HepG2 (cell line): ENCODE results near the gene MPZL3. TPM values are rescaled to one million over a fixed set of nuclear protein-coding genes. Genes with fewer than 3 reads are reported as not detected.

Experiments
- CBFB ChIP-seq: sonication (generic); formaldehyde crosslinking; IDR thresholded peaks from 2 replicates; pipeline ENCODE4 v1.4.0; 2020; ENCODE audit warnings: missing genetic modification reagents
- FOXA3 ChIP-seq: IDR thresholded peaks from 2 replicates; pipeline ENCODE4 v1.6.1; 2016; ENCODE audit warnings: missing genetic modification reagents, missing compliant biosample characterization
- HDAC1 ChIP-seq: sonication (generic); formaldehyde crosslinking; IDR thresholded peaks from 2 replicates; pipeline ENCODE4 v1.5.1; 2020; ENCODE audit warnings: mild to moderate bottlenecking, missing genetic modification reagents
- HMG20B ChIP-seq: conservative IDR thresholded peaks from 2 replicates; pipeline ENCODE4 v1.6.1; 2016; ENCODE audit warnings: missing genetic modification reagents, missing compliant biosample characterization
- KDM2A ChIP-seq: sonication (generic); formaldehyde crosslinking; IDR thresholded peaks from 2 replicates; pipeline ENCODE4 v1.4.0; 2020; ENCODE audit warnings: low read depth, missing genetic modification reagents, borderline replicate concordance
- MYC ChIP-seq: sonication (generic); formaldehyde crosslinking; IDR thresholded peaks from 2 replicates; pipeline ENCODE4 v1.9.0; 2021; ENCODE audit warnings: missing genetic modification reagents, borderline replicate concordance
- NRL ChIP-seq: sonication (generic); formaldehyde crosslinking; IDR thresholded peaks from 2 replicates; pipeline ENCODE4 v1.5.0; 2020; ENCODE audit warnings: missing genetic modification reagents, mild to moderate bottlenecking, moderate library complexity, borderline replicate concordance
- RAD21 ChIP-seq: fragments of 450-650 bp; formaldehyde crosslinking; IDR thresholded peaks from 2 replicates; pipeline ENCODE4 v1.5.0; 2020; ENCODE audit warnings: mild to moderate bottlenecking
- TBP ChIP-seq: sonication (generic); formaldehyde crosslinking; IDR thresholded peaks from 2 replicates; pipeline ENCODE4 v1.5.0; 2020; ENCODE audit warnings: missing genetic modification reagents
- ZBTB44 ChIP-seq: sonication (generic); formaldehyde crosslinking; IDR thresholded peaks from 2 replicates; pipeline ENCODE4 v1.4.0; 2020; ENCODE audit warnings: missing genetic modification reagents
- ZFP36L2 ChIP-seq: sonication (generic); formaldehyde crosslinking; IDR thresholded peaks from 2 replicates; pipeline ENCODE4 v1.4.0; 2020; ENCODE audit warnings: missing genetic modification reagents
- ZNF292 ChIP-seq: sonication (generic); formaldehyde crosslinking; IDR thresholded peaks from 2 replicates; pipeline ENCODE4 v1.8.1; 2022; ENCODE audit warnings: mild to moderate bottlenecking, low read depth, missing genetic modification reagents, borderline replicate concordance
- ZNF296 ChIP-seq: sonication (generic); formaldehyde crosslinking; conservative IDR thresholded peaks from 2 replicates; pipeline ENCODE4 v1.5.0; 2020; ENCODE audit warnings: mild to moderate bottlenecking, missing genetic modification reagents
- ZNF33A ChIP-seq: sonication (generic); formaldehyde crosslinking; IDR thresholded peaks from 2 replicates; pipeline ENCODE4 v1.5.1; 2020; ENCODE audit warnings: missing genetic modification reagents, mild to moderate bottlenecking, moderate library complexity, borderline replicate concordance
- ZNF468 ChIP-seq: sonication (generic); formaldehyde crosslinking; IDR thresholded peaks from 2 replicates; pipeline ENCODE4 v1.8.0; 2022; ENCODE audit warnings: mild to moderate bottlenecking, moderate library complexity, missing genetic modification reagents
- ZNF556 ChIP-seq: sonication (generic); formaldehyde crosslinking; IDR thresholded peaks from 2 replicates; pipeline ENCODE4 v1.4.0; 2020; ENCODE audit warnings: mild to moderate bottlenecking, missing genetic modification reagents, borderline replicate concordance
- ZNF724P ChIP-seq: sonication (generic); formaldehyde crosslinking; IDR thresholded peaks from 2 replicates; pipeline ENCODE4 v1.8.0; 2022; ENCODE audit warnings: missing genetic modification reagents, borderline replicate concordance
- ZNF841 ChIP-seq: sonication (generic); formaldehyde crosslinking; IDR thresholded peaks from 2 replicates; pipeline ENCODE4 v1.8.1; 2023; ENCODE audit warnings: missing genetic modification reagents, borderline replicate concordance
- polyA plus RNA-seq, 8 experiments: library from polyadenylated mRNA; depleted of rRNA in 3 of 8; stranded (reverse) in 7 of 8; unstranded in 1 of 8; fragments of >200 nt; fragmentation: Illumina TruSeq in 4 of 8; extraction: Trizol in 4 of 8; gene quantifications; 2 replicates each; pipeline versions ENCODE4 v1.2.1 to v1.2.3, GENCODE V29; 2011 to 2016; ENCODE audit warnings: low read depth in 4 of 8, missing spikeins in 1 of 8, mixed read lengths in 1 of 8; ENCODE audit not compliant: insufficient read depth in 1 of 8
- total RNA-seq, 5 experiments: library from RNA; depleted of rRNA; stranded (reverse); fragments of >200 nt; fragmentation: Illumina TruSeq; extraction: Trizol; gene quantifications; 2 replicates each; pipeline ENCODE4 v1.2.3, GENCODE V29; 2016; ENCODE audit warnings: low read depth in 1 of 5
- TF ChIP-seq, protein P1 (sequence below): sonication (generic); formaldehyde crosslinking; IDR thresholded peaks from 2 replicates; pipeline ENCODE4 v1.4.0; 2020; ENCODE audit warnings: missing genetic modification reagents, borderline replicate concordance
- TF ChIP-seq, protein P2 (sequence below): sonication (generic); formaldehyde crosslinking; IDR thresholded peaks from 2 replicates; pipeline ENCODE4 v1.4.0; 2020; ENCODE audit warnings: missing genetic modification reagents
- TF ChIP-seq, protein P3 (sequence below), 2 experiments: sonication (generic) in 1 of 2; formaldehyde crosslinking in 1 of 2; IDR thresholded peaks; 2 replicates each; pipeline versions ENCODE4 v1.5.1 to v1.6.1; 2011 to 2020; ENCODE audit warnings: borderline replicate concordance in 1 of 2, low read depth in 1 of 2, low read length in 1 of 2, mild to moderate bottlenecking in 1 of 2, missing genetic modification reagents in 1 of 2, moderate library complexity in 1 of 2
- TF ChIP-seq, protein P4 (sequence below): sonication (generic); formaldehyde crosslinking; IDR thresholded peaks from 2 replicates; pipeline ENCODE4 v1.8.1; 2023; ENCODE audit warnings: missing genetic modification reagents, mild to moderate bottlenecking, borderline replicate concordance

MPZL3 gene
- total and polyA plus RNA-seq, 2 of the 13 experiments (the other 11 are each of a cell fraction or from before 2014, with no cell fraction given) = 5.3 to 9.3 TPM

GRCh38 chr11:118198370-118198769 lies 53.8 kb downstream of the MPZL3 start (continued):
- TF ChIP-seq ZBTB44 (CRISPR knock-in tag) (no peak), NRL (CRISPR knock-in tag) (no peak), ZNF556 (no peak), CBFB (CRISPR knock-in tag) (no peak), RAD21 (CRISPR knock-in tag) (peak; percentile 90), ZNF292 (CRISPR knock-in tag) (no peak), ZNF33A (CRISPR knock-in tag) (no peak), ZNF468 (CRISPR knock-in tag) (no peak), HDAC1 (CRISPR knock-in tag) (no peak), ZNF724P (no peak), KDM2A (CRISPR knock-in tag) (peak; percentile 75), TBP (CRISPR knock-in tag) (no peak), FOXA3 (CRISPR knock-in tag) (0 out of 2 replicates have a peak, but pooled peaks have one; percentile 6), HMG20B (CRISPR knock-in tag) (no peak), ZNF841 (CRISPR knock-in tag) (no peak), ZNF296 (CRISPR knock-in tag) (no peak), MYC (CRISPR knock-in tag) (peak; percentile 30; the same call in 1 of the 2 replicates), ZFP36L2 (CRISPR knock-in tag) (no peak)
- TF ChIP-seq, protein P1, sequence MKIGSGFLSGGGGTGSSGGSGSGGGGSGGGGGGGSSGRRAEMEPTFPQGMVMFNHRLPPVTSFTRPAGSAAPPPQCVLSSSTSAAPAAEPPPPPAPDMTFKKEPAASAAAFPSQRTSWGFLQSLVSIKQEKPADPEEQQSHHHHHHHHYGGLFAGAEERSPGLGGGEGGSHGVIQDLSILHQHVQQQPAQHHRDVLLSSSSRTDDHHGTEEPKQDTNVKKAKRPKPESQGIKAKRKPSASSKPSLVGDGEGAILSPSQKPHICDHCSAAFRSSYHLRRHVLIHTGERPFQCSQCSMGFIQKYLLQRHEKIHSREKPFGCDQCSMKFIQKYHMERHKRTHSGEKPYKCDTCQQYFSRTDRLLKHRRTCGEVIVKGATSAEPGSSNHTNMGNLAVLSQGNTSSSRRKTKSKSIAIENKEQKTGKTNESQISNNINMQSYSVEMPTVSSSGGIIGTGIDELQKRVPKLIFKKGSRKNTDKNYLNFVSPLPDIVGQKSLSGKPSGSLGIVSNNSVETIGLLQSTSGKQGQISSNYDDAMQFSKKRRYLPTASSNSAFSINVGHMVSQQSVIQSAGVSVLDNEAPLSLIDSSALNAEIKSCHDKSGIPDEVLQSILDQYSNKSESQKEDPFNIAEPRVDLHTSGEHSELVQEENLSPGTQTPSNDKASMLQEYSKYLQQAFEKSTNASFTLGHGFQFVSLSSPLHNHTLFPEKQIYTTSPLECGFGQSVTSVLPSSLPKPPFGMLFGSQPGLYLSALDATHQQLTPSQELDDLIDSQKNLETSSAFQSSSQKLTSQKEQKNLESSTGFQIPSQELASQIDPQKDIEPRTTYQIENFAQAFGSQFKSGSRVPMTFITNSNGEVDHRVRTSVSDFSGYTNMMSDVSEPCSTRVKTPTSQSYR = peak; percentile 26; the same call in 1 of the 2 replicates
- TF ChIP-seq, protein P2, sequence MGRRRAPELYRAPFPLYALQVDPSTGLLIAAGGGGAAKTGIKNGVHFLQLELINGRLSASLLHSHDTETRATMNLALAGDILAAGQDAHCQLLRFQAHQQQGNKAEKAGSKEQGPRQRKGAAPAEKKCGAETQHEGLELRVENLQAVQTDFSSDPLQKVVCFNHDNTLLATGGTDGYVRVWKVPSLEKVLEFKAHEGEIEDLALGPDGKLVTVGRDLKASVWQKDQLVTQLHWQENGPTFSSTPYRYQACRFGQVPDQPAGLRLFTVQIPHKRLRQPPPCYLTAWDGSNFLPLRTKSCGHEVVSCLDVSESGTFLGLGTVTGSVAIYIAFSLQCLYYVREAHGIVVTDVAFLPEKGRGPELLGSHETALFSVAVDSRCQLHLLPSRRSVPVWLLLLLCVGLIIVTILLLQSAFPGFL (CRISPR knock-in tag) = no peak
- TF ChIP-seq, protein P3, sequence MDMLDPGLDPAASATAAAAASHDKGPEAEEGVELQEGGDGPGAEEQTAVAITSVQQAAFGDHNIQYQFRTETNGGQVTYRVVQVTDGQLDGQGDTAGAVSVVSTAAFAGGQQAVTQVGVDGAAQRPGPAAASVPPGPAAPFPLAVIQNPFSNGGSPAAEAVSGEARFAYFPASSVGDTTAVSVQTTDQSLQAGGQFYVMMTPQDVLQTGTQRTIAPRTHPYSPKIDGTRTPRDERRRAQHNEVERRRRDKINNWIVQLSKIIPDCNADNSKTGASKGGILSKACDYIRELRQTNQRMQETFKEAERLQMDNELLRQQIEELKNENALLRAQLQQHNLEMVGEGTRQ (IDR thresholded peaks at IDR 0.05; ENCODE audit: low read depth, low read length) = no peak
- TF ChIP-seq, protein P3 (CRISPR knock-in tag; IDR thresholded peaks at IDR 0.05; ENCODE audit: borderline replicate concordance) = no peak
- TF ChIP-seq, protein P4, sequence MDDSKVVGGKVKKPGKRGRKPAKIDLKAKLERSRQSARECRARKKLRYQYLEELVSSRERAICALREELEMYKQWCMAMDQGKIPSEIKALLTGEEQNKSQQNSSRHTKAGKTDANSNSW (CRISPR knock-in tag) = no peak
